ENCODE results near the gene ALG10B. TPM values are rescaled to one million over a fixed set of nuclear protein-coding genes. Genes with fewer than 3 reads are reported as not detected.

ALG10B gene
- total RNA-seq, 1 donor from 2014 or later, result 9.6 TPM

GRCh38 chr12:38370311-38370710 lies 53.7 kb downstream of the ALG10B start:
- no peaks in the 10 kb centered on the region for H3K4me1 ChIP-seq
- H3K4me3 ChIP-seq, result no peak overlapping the region
- no peaks in the 10 kb centered on the region for H3K36me3 ChIP-seq
- ATAC-seq, result no peak
- H3K27ac ChIP-seq, result no peak overlapping the region
- no peak for DNase-seq
- H3K9me3 ChIP-seq, result no peaks in the 10 kb centered on the region
- intact Hi-C loops (cut with DNase I), result no loop called here
- no peaks in the 10 kb centered on the region for H3K27me3 ChIP-seq
- TF ChIP-seq CTCF (IDR thresholded peaks at IDR 0.05), result no peak

- Histone ChIP-seq H3K36me3 (no peaks in the 10 kb centered on the region), H3K4me1 (no peaks in the 10 kb centered on the region), H3K4me3 (no peak overlapping the region), H3K27ac (no peak overlapping the region), H3K9me3 (no peaks in the 10 kb centered on the region), H3K27me3 (no peaks in the 10 kb centered on the region)
- TF ChIP-seq CTCF (IDR thresholded peaks at IDR 0.05), result no peak
- intact Hi-C loops (cut with DNase I), result no loop called here
- DNase-seq (no peak), ATAC-seq (no peak)
Observed at GRCh38 chr12:38373784-38374183, 57.2 kb downstream of the ALG10B start.

- Histone ChIP-seq H3K36me3 (no peaks in the 10 kb centered on the region), H3K9me3 (no peaks in the 10 kb centered on the region), H3K4me1 (no peaks in the 10 kb centered on the region), H3K27me3 (no peaks in the 10 kb centered on the region), H3K27ac (no peak overlapping the region), H3K4me3 (no peak overlapping the region)
- TF ChIP-seq CTCF (IDR thresholded peaks at IDR 0.05), result no peak
- DNase-seq, result no peak
- intact Hi-C loops (cut with DNase I), result no loop called here
- ATAC-seq, result no peak
Observed at GRCh38 chr12:38374751-38375150, 58.2 kb downstream of the ALG10B start.
